ENCODE results near the gene ITGA11.

- TF ChIP-seq CTCF (conservative IDR thresholded peaks at IDR 0.05; ENCODE audit: low read depth, low read length) (no peak), RAD21 (IDR thresholded peaks at IDR 0.05; ENCODE audit: low read length) (no peak), POLR2A (IDR thresholded peaks at IDR 0.05; ENCODE audit: low read depth, low read length) (no peak), MAZ (IDR thresholded peaks at IDR 0.05; ENCODE audit: borderline replicate concordance, low read depth, low read length) (no peak)
Measured at GRCh38 chr15:68385240-68385561, 46.8 kb downstream of the ITGA11 start.

Data from IMR-90 (cell line).